ENCODE results near the gene RND2. TPM values are rescaled to one million over a fixed set of nuclear protein-coding genes. Genes with fewer than 3 reads are reported as not detected.

RND2 gene
- polyA plus RNA-seq, 1 donor (not counting 4 experiments of a cell fraction or from before 2014, with no cell fraction given), result 0.12 TPM

GRCh38 chr17:43056051-43056450 lies 31.0 kb downstream of the RND2 start:
- no peak overlapping the region for H2AFZ ChIP-seq (ENCODE audit: control insufficient read depth, low read length)
- H3K4me1 ChIP-seq (ENCODE audit: control insufficient read depth, extremely low read depth, insufficient read depth, low read length), result no peaks in the 10 kb centered on the region
- no peaks in the 10 kb centered on the region for H3K79me2 ChIP-seq (ENCODE audit: control insufficient read depth, insufficient read depth, low read length)
- H3K4me3 ChIP-seq (ENCODE audit: control insufficient read depth in 2 of 3, extremely low read depth in 1 of 3, insufficient read depth in 2 of 3, low read depth in 1 of 3, low read length in 3 of 3), result no peak overlapping the region
- H3K27ac ChIP-seq (ENCODE audit: control insufficient read depth, insufficient read depth, low read length), result no peak overlapping the region
- H3K4me2 ChIP-seq (ENCODE audit: control insufficient read depth, extremely low read depth, insufficient read depth, low read depth, low read length), result no peak overlapping the region
- peaks cover 2 to 3% of the 10 kb centered on the region in 2 experiments for H3K36me3 ChIP-seq (ENCODE audit: control insufficient read depth in 2 of 2, extremely low read depth in 1 of 2, insufficient read depth in 2 of 2, low read length in 2 of 2)
- FAIRE-seq, result no peak
- DNase-seq (ENCODE audit: low read depth, low spot score), result no peak
- no peak overlapping the region for H3K9ac ChIP-seq (ENCODE audit: control insufficient read depth, extremely low read depth, insufficient read depth, low read length)
- dilution Hi-C loops (cut with MboI; ENCODE audit: extremely low pct_ligation_motif_present, low sequenced_read_pairs), result no loop called here
- H3K9me3 ChIP-seq (ENCODE audit: control insufficient read depth, low read depth, low read length), result no peaks in the 10 kb centered on the region
- H4K20me1 ChIP-seq (ENCODE audit: control insufficient read depth, extremely low read depth, insufficient read depth, low read length), result no peaks in the 10 kb centered on the region
- H3K9me1 ChIP-seq (ENCODE audit: control insufficient read depth, extremely low read depth, insufficient read depth, low read length), result no peaks in the 10 kb centered on the region
- no peaks in the 10 kb centered on the region for H3K27me3 ChIP-seq (ENCODE audit: control insufficient read depth, extremely low read depth, insufficient read depth, low read length)
- TF ChIP-seq CTCF (optimal IDR thresholded peaks at IDR 0.05 in 1 of 3, IDR thresholded peaks at IDR 0.05 in 1 of 3, conservative IDR thresholded peaks at IDR 0.05 in 1 of 3; ENCODE audit: extremely low read depth in 1 of 3, insufficient read depth in 2 of 3, low read length in 3 of 3), result no peak
- TF ChIP-seq EZH2 (IDR thresholded peaks at IDR 0.05; ENCODE audit: low read length), result no peak

- H3K27me3 ChIP-seq (ENCODE audit: control insufficient read depth, extremely low read depth, insufficient read depth, low read length), result no peaks in the 10 kb centered on the region
- H4K20me1 ChIP-seq (ENCODE audit: control insufficient read depth, extremely low read depth, insufficient read depth, low read length), result no peaks in the 10 kb centered on the region
- no peaks in the 10 kb centered on the region for H3K4me1 ChIP-seq (ENCODE audit: control insufficient read depth, extremely low read depth, insufficient read depth, low read length)
- no peaks in the 10 kb centered on the region for H3K9me1 ChIP-seq (ENCODE audit: control insufficient read depth, extremely low read depth, insufficient read depth, low read length)
- H2AFZ ChIP-seq (ENCODE audit: control insufficient read depth, low read length), result no peak overlapping the region
- H3K79me2 ChIP-seq (ENCODE audit: control insufficient read depth, insufficient read depth, low read length), result no peaks in the 10 kb centered on the region
- no peak overlapping the region for H3K9ac ChIP-seq (ENCODE audit: control insufficient read depth, extremely low read depth, insufficient read depth, low read length)
- no peak for DNase-seq (ENCODE audit: low read depth, low spot score)
- FAIRE-seq, result no peak
- H3K27ac ChIP-seq (ENCODE audit: control insufficient read depth, insufficient read depth, low read length), result no peak overlapping the region
- TF ChIP-seq EZH2 (IDR thresholded peaks at IDR 0.05; ENCODE audit: low read length) (no peak), CTCF (optimal IDR thresholded peaks at IDR 0.05 in 1 of 3, IDR thresholded peaks at IDR 0.05 in 1 of 3, conservative IDR thresholded peaks at IDR 0.05 in 1 of 3; ENCODE audit: extremely low read depth in 1 of 3, insufficient read depth in 2 of 3, low read length in 3 of 3) (no peak)
- no peaks in the 10 kb centered on the region for H3K9me3 ChIP-seq (ENCODE audit: control insufficient read depth, low read depth, low read length)
- H3K36me3 ChIP-seq (ENCODE audit: control insufficient read depth in 2 of 2, extremely low read depth in 1 of 2, insufficient read depth in 2 of 2, low read length in 2 of 2), result no peaks in the 10 kb centered on the region
- dilution Hi-C loops (cut with MboI; ENCODE audit: extremely low pct_ligation_motif_present, low sequenced_read_pairs), result no loop called here
- H3K4me3 ChIP-seq (ENCODE audit: control insufficient read depth in 2 of 3, extremely low read depth in 1 of 3, insufficient read depth in 2 of 3, low read depth in 1 of 3, low read length in 3 of 3), result no peak overlapping the region
- H3K4me2 ChIP-seq (ENCODE audit: control insufficient read depth, extremely low read depth, insufficient read depth, low read depth, low read length), result no peak overlapping the region
Observed at GRCh38 chr17:43062984-43063638, 38.1 kb downstream of the RND2 start.

Data from keratinocyte (primary cell).